Suprapubic skin (tissue), 4 donors: ENCODE results near the gene CALHM1. TPM values are rescaled to one million over a fixed set of nuclear protein-coding genes. Genes with fewer than 3 reads are reported as not detected.

Source experiments
- DNase-seq, 2 donors: peaks; one replicate each; pipeline ENCODE4 v3.0.0-alpha.2; 2019; ENCODE audit warnings: low spot score in 2 of 2
- H3K27ac ChIP-seq: fragments of 200-600 bp; sonication (generic); one replicate; pipeline ENCODE4 v1.5.1; 2019
- H3K27me3 ChIP-seq: fragments of 200-600 bp; sonication (generic); one replicate; pipeline ENCODE4 v1.5.1; 2019
- H3K36me3 ChIP-seq: fragments of 200-600 bp; sonication (generic); one replicate; pipeline ENCODE4 v1.5.1; 2019
- H3K4me1 ChIP-seq: fragments of 200-600 bp; sonication (generic); one replicate; pipeline ENCODE4 v1.5.1; 2019
- H3K4me3 ChIP-seq: fragments of 200-600 bp; sonication (generic); one replicate; pipeline ENCODE4 v1.5.1; 2019; ENCODE audit warnings: mild to moderate bottlenecking
- H3K9me3 ChIP-seq: fragments of 200-600 bp; sonication (generic); one replicate; pipeline ENCODE4 v1.5.1; 2019
- EP300 ChIP-seq: sonication (generic); formaldehyde crosslinking; IDR thresholded peaks from one replicate; pipeline ENCODE4 v1.6.1; 2017; ENCODE audit warnings: antibody characterized with exemption
- POLR2A ChIP-seq, 2 donors: fragments of 450-650 bp; IDR thresholded peaks; one replicate each; pipeline ENCODE4 v1.6.1; 2017; ENCODE audit warnings: antibody characterized with exemption in 2 of 2, mild to moderate bottlenecking in 2 of 2, moderate library complexity in 2 of 2
- POLR2AphosphoS5 ChIP-seq, 3 donors: sonication (generic); formaldehyde crosslinking; IDR thresholded peaks; one replicate each; pipeline ENCODE4 v1.6.1; 2017; ENCODE audit warnings: antibody characterized with exemption in 3 of 3
- WGBS: methylation state at CpG from one replicate; pipeline ENCODE4 v1.1.5; 2018; 5-methylcytosine and 5-hydroxymethylcytosine counted together
- total RNA-seq, 4 donors: library from RNA; depleted of rRNA; stranded (reverse); fragments of >200 nt; gene quantifications; one replicate each; pipeline ENCODE4 v1.1.0, GENCODE V29; 2016
- TF ChIP-seq, protein P1 (sequence below), 2 donors: fragments of 200-600 bp in 1 of 2; fragments of 450-650 bp in 1 of 2; sonication (generic) in 1 of 2; IDR thresholded peaks; one replicate each; pipeline ENCODE4 v1.5.1; 2016 to 2019; ENCODE audit warnings: antibody characterized with exemption in 2 of 2, mild to moderate bottlenecking in 1 of 2, moderate library complexity in 1 of 2

The CALHM1 gene
- total RNA-seq, 4 donors from 2014 or later = not detected

DNA sequence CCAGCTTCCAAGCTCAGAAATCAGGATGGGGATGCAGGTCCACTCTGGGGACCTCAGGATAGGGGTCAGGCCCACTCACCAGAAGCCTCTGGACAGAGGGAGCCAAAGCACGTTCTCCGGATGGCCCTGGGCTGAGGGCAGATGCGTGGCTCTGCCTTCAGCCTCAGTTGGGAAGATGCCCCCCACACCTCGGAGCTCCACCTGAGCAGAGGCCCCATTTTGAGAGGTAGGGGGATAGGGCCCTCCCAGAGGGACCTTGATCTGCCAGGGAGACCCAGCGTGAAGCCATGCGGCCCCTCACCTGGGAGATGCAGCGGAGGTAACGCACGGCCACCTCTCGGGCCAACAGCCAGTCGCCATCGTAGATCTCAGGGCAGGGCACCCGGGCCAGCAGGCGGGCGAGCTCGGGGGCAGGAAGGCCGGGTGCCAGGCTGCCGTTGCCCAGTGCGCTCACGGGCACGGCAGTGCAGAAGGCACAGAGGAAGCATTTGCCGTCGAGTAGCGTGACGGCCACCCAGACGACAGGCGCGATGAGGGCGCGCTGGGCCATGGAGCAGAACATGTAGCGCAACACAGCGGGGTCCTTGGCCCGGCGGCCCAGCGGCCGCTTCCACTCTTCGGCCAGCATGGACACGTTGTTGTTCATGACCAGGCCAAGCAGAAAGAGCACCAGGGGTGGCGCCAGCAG is 660 bp downstream of the CALHM1 start:
- no peak overlapping the region for H3K4me3 ChIP-seq
- H3K27ac ChIP-seq = no peak overlapping the region
- H3K4me1 ChIP-seq = peaks cover 4% of the 10 kb centered on the region
- H3K36me3 ChIP-seq = no peaks in the 10 kb centered on the region
- H3K27me3 ChIP-seq = no peaks in the 10 kb centered on the region
- TF ChIP-seq POLR2A (IDR thresholded peaks at IDR 0.05) = no peak
- no peak for TF ChIP-seq POLR2AphosphoS5 (IDR thresholded peaks at IDR 0.05)
- TF ChIP-seq, protein P1, sequence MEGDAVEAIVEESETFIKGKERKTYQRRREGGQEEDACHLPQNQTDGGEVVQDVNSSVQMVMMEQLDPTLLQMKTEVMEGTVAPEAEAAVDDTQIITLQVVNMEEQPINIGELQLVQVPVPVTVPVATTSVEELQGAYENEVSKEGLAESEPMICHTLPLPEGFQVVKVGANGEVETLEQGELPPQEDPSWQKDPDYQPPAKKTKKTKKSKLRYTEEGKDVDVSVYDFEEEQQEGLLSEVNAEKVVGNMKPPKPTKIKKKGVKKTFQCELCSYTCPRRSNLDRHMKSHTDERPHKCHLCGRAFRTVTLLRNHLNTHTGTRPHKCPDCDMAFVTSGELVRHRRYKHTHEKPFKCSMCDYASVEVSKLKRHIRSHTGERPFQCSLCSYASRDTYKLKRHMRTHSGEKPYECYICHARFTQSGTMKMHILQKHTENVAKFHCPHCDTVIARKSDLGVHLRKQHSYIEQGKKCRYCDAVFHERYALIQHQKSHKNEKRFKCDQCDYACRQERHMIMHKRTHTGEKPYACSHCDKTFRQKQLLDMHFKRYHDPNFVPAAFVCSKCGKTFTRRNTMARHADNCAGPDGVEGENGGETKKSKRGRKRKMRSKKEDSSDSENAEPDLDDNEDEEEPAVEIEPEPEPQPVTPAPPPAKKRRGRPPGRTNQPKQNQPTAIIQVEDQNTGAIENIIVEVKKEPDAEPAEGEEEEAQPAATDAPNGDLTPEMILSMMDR (IDR thresholded peaks at IDR 0.05) = no peak
- TF ChIP-seq EP300 = no peak
- H3K9me3 ChIP-seq = no peaks in the 10 kb centered on the region
- WGBS = 95% methylated on average over 26 of the region's 39 CpGs
- no peak for DNase-seq

- TF ChIP-seq POLR2A (IDR thresholded peaks at IDR 0.05) = no peak
- 70% methylated on average over 8 of the region's 8 CpGs for WGBS
- no peaks in the 10 kb centered on the region for H3K9me3 ChIP-seq
- no peaks in the 10 kb centered on the region for H3K36me3 ChIP-seq
- no peak overlapping the region for H3K27ac ChIP-seq
- peaks cover 11% of the 10 kb centered on the region for H3K4me1 ChIP-seq
- DNase-seq = no peak
- no peaks in the 10 kb centered on the region for H3K27me3 ChIP-seq
- H3K4me3 ChIP-seq = no peak overlapping the region
These were observed 1.5 kb downstream of the CALHM1 start for GRCh38 chr10:103457176-103457712.

- WGBS = 59% methylated on average over 8 of the region's 9 CpGs
- H3K4me1 ChIP-seq = peaks cover 18% of the 10 kb centered on the region
- no peaks in the 10 kb centered on the region for H3K27me3 ChIP-seq
- no peak for DNase-seq
- no peaks in the 10 kb centered on the region for H3K36me3 ChIP-seq
- no peak overlapping the region for H3K4me3 ChIP-seq
- no peaks in the 10 kb centered on the region for H3K9me3 ChIP-seq
- no peak overlapping the region for H3K27ac ChIP-seq
- TF ChIP-seq, protein P1 (IDR thresholded peaks at IDR 0.05) = no peak
- no peak for TF ChIP-seq EP300
- TF ChIP-seq POLR2A (IDR thresholded peaks at IDR 0.05) = no peak
- TF ChIP-seq POLR2AphosphoS5 (IDR thresholded peaks at IDR 0.05) = no peak
These were observed 2.5 kb downstream of the CALHM1 start for GRCh38 chr10:103456074-103456660.

- H3K4me3 ChIP-seq = no peak overlapping the region
- no peak for TF ChIP-seq EP300
- no peak for TF ChIP-seq POLR2A (IDR thresholded peaks at IDR 0.05)
- TF ChIP-seq POLR2AphosphoS5 (IDR thresholded peaks at IDR 0.05) = no peak
- TF ChIP-seq, protein P1 (IDR thresholded peaks at IDR 0.05) = no peak
- WGBS = 85% methylated on average over 25 of the region's 25 CpGs
- H3K36me3 ChIP-seq = no peaks in the 10 kb centered on the region
- no peak for DNase-seq
- no peak overlapping the region for H3K27ac ChIP-seq
- H3K4me1 ChIP-seq = peaks cover 28% of the 10 kb centered on the region
- no peaks in the 10 kb centered on the region for H3K27me3 ChIP-seq
- H3K9me3 ChIP-seq = no peaks in the 10 kb centered on the region
These were observed 3.5 kb downstream of the CALHM1 start for GRCh38 chr10:103455235-103455634.

- Histone ChIP-seq H3K4me1 (peaks cover 40% of the 10 kb centered on the region), H3K9me3 (no peaks in the 10 kb centered on the region), H3K27me3 (no peaks in the 10 kb centered on the region), H3K36me3 (peaks cover 5% of the 10 kb centered on the region), H3K27ac (no peak overlapping the region), H3K4me3 (no peak overlapping the region)
- no peak for TF ChIP-seq EP300
- 86% methylated on average over 4 of the region's 4 CpGs for WGBS
- no peak for DNase-seq
These were observed 4.7 kb downstream of the CALHM1 start for GRCh38 chr10:103454026-103454425.

DNA sequence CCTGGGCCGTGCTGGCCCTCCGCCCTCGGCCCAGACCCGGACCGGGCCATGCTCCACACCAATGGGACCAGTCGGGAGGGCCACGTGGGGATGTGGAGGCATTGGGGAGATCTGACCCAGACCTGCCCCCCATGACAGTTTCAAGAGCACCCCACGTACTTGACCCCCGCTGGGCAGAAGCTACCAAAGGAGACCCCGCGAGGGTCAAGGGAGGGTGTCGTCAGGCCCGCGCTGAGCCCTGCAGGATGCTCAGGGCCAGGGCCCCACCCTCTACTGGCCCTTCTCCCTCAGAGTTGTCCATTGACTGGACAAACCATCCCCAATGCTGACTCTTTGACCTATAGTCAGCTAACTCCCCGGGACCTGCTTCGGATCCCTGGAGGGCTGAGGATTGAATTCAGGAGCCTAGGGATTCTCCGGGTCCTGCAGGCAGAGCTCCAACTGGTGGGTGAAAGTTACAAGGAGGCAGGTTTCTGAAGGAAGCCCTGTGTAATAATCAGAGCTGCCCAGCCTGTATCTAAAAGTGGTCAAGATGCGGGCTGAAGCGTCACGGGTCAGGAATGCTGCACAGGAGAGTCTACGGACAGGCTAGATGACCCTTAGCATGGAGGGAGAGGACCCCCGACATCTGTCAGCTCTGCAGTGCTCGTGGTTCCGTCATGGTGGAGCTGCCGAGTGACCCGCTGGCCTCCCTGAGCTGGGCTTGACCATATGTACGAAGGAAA is 6.0 kb downstream of the CALHM1 start:
- TF ChIP-seq POLR2A (IDR thresholded peaks at IDR 0.05) (no peak), EP300 (no peak), POLR2AphosphoS5 (IDR thresholded peaks at IDR 0.05) (no peak)
- TF ChIP-seq, protein P1 (IDR thresholded peaks at IDR 0.05) = no peak
- no peak for DNase-seq
- Histone ChIP-seq H3K27ac (peak overlapping the region; percentile 87), H3K9me3 (no peaks in the 10 kb centered on the region), H3K27me3 (no peaks in the 10 kb centered on the region), H3K4me1 (peaks cover 53% of the 10 kb centered on the region), H3K36me3 (peaks cover 10% of the 10 kb centered on the region), H3K4me3 (peak overlapping the region; percentile 58)
- WGBS = 52% methylated on average over 15 of the region's 27 CpGs
